ENCODE results near the gene SLC30A1. TPM values are rescaled to one million over a fixed set of nuclear protein-coding genes. Genes with fewer than 3 reads are reported as not detected.

SLC30A1 gene
- total and polyA plus RNA-seq, 2 of the 13 experiments (the other 11 are each of a cell fraction or from before 2014, with no cell fraction given) = 5.9 to 24.4 TPM

DNA sequence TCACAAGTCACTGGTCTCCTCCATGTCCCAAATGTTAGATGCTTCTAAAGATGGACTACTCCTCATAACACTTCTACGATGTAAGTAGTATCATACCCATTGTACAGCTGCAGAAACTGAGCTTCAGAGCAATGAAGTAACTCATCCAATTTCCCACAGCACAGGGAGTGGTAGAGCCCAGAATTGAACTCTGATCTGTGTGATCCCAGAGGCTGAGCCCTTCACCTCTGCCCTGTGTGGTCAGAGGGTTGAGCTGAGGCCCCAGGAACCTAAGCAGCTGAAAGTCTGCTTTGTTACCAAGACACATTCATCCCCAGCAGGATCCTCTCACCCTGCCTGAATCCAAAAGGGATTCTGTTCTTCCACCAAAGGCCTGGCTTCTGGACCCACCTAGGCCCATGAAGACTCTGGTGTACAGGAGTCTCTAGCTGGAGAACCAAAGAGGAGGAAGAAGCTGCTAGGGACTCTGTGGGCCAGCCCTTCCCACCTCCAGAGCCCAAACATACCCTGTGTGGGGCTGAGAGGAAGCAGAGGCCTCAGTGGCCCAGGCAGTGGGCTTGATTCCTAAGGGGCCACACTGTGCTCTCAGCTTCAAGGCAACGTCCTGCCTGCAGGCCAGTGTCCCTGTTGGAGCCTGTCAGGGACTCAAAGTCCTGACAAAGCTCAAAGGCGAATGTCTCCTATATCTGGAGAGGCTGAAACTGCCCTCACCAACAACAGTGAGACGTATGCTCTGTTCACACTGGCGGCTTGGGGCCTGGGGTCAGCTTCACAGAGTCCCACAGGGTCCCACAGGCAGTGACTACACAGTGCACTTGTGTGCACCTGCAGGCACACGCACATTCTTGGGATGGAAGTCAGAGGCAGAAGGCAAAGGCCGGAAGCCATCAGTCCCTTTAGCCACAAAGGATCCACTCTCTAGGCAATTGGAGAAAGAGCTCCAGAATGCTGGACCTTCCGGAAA is 40.4 kb upstream of the SLC30A1 start (continued):
- TF ChIP-seq, protein P1, sequence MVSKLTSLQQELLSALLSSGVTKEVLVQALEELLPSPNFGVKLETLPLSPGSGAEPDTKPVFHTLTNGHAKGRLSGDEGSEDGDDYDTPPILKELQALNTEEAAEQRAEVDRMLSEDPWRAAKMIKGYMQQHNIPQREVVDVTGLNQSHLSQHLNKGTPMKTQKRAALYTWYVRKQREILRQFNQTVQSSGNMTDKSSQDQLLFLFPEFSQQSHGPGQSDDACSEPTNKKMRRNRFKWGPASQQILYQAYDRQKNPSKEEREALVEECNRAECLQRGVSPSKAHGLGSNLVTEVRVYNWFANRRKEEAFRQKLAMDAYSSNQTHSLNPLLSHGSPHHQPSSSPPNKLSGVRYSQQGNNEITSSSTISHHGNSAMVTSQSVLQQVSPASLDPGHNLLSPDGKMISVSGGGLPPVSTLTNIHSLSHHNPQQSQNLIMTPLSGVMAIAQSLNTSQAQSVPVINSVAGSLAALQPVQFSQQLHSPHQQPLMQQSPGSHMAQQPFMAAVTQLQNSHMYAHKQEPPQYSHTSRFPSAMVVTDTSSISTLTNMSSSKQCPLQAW (CRISPR knock-in tag; IDR thresholded peaks at IDR 0.05) = no peak
- TF ChIP-seq ZNF10 (CRISPR knock-in tag; IDR thresholded peaks at IDR 0.05; ENCODE audit: borderline replicate concordance, low read depth) (no peak), CHD2 (IDR thresholded peaks at IDR 0.05; ENCODE audit: low read depth, low read length) (no peak), NCOA1 (CRISPR knock-in tag; IDR thresholded peaks at IDR 0.05) (no peak), KLF13 (CRISPR knock-in tag; IDR thresholded peaks at IDR 0.05) (no peak), TAF15 (IDR thresholded peaks at IDR 0.05; ENCODE audit: low read depth, low read length, poor library complexity, severe bottlenecking) (no peak), NFATC3 (CRISPR knock-in tag; IDR thresholded peaks at IDR 0.05) (no peak), ZNF556 (CRISPR knock-in tag; IDR thresholded peaks at IDR 0.05; ENCODE audit: borderline replicate concordance) (no peak), ZBTB7B (CRISPR knock-in tag; IDR thresholded peaks at IDR 0.05) (peak; percentile 44; the same call in 1 of the 2 replicates), TRIM24 (CRISPR knock-in tag; IDR thresholded peaks at IDR 0.05) (0 out of 2 replicates have a peak, but pooled peaks have one; percentile 46), FOSL1 (CRISPR knock-in tag; IDR thresholded peaks at IDR 0.05; ENCODE audit: borderline replicate concordance) (no peak), ZFAT (CRISPR knock-in tag; conservative IDR thresholded peaks at IDR 0.05) (no peak), XRCC5 (optimal IDR thresholded peaks at IDR 0.05; ENCODE audit: low read length) (no peak), NR2F1 (CRISPR knock-in tag; IDR thresholded peaks at IDR 0.05) (peak; percentile 90 to 97), SNAPC2 (CRISPR knock-in tag; IDR thresholded peaks at IDR 0.05) (no peak), ZNF558 (CRISPR knock-in tag; IDR thresholded peaks at IDR 0.05; ENCODE audit: borderline replicate concordance) (no peak), RFXAP (CRISPR knock-in tag; IDR thresholded peaks at IDR 0.05; ENCODE audit: borderline replicate concordance) (no peak), PHB2 (IDR thresholded peaks at IDR 0.05; ENCODE audit: partially characterized antibody) (no peak)
- TF ChIP-seq, protein P2, sequence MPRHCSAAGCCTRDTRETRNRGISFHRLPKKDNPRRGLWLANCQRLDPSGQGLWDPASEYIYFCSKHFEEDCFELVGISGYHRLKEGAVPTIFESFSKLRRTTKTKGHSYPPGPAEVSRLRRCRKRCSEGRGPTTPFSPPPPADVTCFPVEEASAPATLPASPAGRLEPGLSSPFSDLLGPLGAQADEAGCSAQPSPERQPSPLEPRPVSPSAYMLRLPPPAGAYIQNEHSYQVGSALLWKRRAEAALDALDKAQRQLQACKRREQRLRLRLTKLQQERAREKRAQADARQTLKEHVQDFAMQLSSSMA (CRISPR knock-in tag; IDR thresholded peaks at IDR 0.05) = no peak
- TF ChIP-seq, protein P3, sequence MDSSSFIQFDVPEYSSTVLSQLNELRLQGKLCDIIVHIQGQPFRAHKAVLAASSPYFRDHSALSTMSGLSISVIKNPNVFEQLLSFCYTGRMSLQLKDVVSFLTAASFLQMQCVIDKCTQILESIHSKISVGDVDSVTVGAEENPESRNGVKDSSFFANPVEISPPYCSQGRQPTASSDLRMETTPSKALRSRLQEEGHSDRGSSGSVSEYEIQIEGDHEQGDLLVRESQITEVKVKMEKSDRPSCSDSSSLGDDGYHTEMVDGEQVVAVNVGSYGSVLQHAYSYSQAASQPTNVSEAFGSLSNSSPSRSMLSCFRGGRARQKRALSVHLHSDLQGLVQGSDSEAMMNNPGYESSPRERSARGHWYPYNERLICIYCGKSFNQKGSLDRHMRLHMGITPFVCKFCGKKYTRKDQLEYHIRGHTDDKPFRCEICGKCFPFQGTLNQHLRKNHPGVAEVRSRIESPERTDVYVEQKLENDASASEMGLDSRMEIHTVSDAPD (CRISPR knock-in tag; IDR thresholded peaks at IDR 0.05) = no peak
- TF ChIP-seq, protein P4, sequence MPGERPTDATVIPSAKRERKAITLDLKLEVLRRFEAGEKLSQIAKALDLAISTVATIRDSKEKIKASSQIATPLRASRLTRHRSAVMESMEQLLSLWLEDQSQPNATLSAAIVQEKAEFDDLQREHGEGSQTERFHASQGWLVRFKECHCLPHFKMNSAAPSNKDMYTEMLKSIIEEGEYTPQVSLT (CRISPR knock-in tag; IDR thresholded peaks at IDR 0.05; ENCODE audit: borderline replicate concordance, low read depth) = no peak
- TF ChIP-seq, protein P5, sequence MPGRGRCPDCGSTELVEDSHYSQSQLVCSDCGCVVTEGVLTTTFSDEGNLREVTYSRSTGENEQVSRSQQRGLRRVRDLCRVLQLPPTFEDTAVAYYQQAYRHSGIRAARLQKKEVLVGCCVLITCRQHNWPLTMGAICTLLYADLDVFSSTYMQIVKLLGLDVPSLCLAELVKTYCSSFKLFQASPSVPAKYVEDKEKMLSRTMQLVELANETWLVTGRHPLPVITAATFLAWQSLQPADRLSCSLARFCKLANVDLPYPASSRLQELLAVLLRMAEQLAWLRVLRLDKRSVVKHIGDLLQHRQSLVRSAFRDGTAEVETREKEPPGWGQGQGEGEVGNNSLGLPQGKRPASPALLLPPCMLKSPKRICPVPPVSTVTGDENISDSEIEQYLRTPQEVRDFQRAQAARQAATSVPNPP (CRISPR knock-in tag; IDR thresholded peaks at IDR 0.05) = no peak

All from HepG2 (cell line).